NCI-H1105 (cell line): Measurements from ENCODE around the gene CDH15.
"Not testable (repeated sequence)": the region's sequence is repeated elsewhere in the genome, so short reads cannot be mapped to it uniquely, and the experiment has no call there.

Source experiments
- DNase-seq: peaks from one replicate; lab custom pipeline; 2025; lab: John Stamatoyannopoulos, UW

CDH15 gene

DNA sequence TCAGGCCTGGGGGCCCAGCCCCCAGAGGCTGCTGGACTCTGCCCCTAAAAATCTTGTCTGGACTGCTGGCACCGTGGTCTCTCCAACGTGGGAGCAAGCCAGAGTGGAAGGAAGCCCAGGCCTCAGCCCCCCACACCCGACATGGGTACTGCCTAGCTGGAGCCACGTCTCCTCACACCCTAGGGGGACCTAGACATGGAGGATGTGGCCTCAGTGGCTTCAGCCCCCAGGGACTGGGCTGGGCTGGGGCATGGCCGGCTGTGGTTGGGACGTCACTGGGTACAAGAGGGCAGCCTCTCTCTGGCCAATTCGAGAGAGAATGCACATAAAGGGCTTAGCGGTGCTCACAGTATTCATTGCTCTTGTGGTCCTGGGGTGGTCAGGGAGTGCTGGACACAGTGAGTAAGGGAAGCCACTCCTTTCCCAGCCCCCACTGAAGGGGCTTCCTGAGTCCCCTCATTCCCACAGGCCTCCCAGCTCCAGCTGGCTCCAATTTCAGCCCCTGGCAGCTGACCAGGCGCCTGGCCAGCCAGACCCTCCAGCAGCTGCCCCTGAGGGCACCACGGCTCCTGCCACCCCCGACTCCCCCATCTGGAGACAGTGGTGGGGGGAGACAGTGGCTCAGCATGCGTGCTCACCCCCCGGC lies 1.1 kb downstream of the CDH15 start:
- DNase-seq, result no peak

- no peak for DNase-seq
Measured at GRCh38 chr16:89173174-89173921, 1.8 kb downstream of the CDH15 start.

DNA sequence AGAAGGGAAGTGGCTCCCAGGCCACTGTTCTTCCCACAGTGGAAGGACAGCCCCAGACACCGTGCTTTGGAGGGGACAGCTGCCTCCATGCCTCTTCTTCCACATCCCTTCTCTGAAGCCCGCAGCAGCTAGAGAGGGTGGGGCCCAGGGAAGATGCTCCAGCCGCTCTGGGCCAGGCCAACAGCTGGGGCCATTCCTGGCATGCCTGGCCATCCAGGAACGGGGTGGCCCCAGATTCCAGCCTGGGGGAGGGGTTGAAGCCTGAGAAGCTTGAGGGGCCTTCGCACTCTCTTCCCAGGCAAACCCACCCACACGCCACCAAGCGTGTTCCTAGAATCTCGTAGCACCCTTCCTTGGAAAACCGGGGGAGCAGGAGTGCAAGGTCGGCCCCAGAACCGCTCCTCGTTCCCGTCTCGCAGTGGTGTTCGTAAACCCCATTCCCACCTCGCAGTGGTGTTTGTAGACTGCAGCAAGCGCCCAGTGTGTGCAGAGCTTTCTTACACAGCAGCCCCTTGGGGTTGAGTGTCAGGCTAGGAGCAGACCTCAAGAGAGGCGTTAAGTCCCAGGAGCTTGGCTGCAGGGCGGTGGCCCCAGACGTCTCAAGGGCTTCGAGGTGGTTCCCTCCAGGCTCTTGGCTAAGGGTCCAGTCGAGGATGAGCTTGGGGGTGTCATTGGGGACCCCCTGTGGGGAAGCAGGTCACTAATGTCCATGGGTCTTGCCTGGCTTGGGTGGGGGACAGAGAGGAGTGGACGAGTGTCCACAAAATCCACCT lies 2.7 kb downstream of the CDH15 start:
- DNase-seq, result no peak

DNA sequence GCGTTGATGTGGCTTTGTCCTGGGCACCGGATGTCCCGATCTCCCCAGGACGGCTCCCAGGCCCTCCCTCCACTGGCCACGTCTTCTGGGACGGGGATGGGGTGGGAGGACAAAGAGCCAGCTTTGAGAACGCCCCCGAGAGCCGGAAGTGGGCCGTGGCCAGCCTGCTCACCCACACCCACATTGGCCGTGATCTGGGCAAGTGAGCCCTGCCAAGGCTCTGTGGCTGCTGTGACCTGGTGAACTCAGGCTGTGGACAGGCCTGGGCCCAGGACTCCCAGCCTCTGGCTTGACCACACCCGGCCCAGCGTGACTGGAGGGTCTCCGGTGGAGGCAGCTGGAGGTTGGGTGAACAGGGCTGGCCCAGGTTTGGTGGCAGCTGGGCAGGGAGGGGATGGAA lies 3.3 kb downstream of the CDH15 start:
- DNase-seq, result no peak

DNA sequence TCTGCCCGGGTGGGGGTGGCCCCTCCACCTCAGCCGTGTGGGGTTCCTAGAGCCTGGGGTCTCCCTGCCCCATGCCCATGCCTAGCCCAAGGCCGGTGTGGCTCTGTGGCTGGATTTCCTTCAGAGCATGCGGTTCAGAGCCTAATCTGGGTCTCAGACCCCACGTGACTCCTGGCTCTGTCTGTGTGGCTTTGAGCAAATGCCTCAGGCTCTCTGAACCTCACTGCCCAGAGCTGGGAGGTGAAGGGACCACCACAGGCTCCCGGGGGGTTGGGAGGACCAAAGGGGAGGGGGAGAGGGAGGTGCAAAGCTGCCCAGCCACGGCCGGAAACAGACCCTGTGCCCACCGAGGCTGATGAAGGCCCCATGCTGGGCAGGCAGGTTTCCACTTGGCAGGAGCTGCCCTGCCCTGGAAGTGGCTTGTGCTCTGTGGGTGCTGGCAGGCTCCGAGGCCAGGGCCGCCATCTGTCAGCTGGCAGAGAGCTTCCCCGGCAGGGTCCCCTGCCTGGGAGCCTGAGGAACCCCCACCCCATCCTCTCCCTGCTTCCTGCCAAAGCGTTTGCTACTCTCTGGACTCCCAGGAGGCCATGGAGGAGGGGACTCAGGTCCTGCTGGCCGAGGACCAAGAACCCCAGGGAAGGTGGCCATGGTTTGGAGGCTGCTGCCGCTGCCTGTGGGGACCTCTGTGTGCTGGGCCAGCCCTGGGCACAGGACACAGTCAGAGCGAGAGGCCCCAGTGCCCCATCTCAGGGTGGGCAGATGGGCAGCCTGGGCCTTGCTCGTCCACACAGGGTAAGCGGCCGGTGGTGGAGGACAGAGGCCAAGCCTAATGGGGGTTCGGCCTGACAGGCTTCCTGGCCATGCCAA lies 4.0 kb downstream of the CDH15 start:
- no peak for DNase-seq

DNA sequence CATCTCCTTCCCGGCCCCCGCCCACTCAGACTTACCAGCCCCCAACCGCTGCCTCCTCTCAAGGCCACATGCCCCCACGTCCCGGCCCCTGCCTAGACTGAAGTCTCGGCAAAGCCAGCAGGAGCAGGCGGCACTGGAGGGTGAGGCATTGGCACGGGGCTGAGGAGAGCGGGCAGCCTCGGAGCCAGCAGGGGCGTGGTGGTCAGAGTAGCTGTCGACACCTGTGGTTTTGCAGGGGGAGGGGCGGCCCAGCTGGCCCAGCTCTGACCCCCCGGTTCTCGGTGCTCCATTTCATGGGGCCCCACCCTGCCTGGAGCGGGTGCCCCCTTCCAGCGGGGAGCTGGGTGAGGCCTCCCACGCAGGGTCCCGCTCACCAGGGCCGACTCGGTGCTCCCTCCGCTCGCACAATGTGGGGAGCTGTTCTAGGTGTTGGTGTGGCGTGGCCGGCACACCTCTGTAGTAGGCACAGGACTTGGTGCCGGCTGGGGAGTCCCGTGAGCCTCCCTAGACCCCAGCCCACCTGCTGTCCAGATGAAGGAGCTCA lies 4.7 kb downstream of the CDH15 start:
- DNase-seq, result no peak

DNA sequence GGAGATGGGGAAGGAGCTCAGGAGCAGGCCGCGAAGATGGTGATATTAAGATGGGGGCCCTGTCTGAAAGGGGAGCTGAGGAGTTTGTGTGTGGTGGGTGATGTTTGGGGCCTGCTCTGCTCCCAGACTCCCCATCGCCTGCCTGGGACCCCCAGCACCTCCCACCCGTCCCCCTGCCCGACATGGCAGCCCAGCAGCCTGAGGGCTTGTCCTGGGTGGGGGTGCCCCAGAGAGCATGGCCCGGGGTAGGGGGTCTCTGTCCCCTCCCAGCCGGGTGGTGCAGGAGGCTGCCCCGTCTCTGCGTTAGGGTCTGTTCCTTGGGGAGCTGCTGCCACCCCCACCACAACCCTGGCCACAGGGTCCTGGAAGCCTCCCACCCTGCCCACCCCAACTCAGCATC lies 5.2 kb downstream of the CDH15 start:
- DNase-seq, result no peak

DNA sequence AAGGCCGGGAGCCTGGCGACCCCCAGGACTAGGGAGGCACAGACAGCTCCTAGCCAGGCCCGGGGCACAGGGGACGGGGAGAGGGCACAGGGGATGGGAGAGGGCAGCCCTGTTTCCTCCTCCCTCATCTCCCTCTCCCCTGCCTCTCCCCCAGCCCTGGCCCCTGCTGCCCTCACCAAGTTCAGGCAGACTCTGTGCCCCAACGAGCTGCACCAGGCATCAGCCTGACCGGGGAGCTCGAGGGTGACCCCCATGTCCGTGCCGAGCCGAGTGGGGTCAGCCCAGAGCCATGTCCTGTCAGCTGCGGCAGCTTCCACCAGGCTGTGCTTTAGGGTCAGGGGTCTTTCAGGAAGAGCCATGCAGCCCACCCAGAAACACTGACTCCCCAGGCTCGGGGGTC lies 6.0 kb downstream of the CDH15 start:
- no peak for DNase-seq

GRCh38 chr16:89178453-89179147 lies 7.1 kb downstream of the CDH15 start:
- no peak for DNase-seq

GRCh38 chr16:89179148-89179484 lies 7.6 kb downstream of the CDH15 start:
- DNase-seq, result no peak

DNA sequence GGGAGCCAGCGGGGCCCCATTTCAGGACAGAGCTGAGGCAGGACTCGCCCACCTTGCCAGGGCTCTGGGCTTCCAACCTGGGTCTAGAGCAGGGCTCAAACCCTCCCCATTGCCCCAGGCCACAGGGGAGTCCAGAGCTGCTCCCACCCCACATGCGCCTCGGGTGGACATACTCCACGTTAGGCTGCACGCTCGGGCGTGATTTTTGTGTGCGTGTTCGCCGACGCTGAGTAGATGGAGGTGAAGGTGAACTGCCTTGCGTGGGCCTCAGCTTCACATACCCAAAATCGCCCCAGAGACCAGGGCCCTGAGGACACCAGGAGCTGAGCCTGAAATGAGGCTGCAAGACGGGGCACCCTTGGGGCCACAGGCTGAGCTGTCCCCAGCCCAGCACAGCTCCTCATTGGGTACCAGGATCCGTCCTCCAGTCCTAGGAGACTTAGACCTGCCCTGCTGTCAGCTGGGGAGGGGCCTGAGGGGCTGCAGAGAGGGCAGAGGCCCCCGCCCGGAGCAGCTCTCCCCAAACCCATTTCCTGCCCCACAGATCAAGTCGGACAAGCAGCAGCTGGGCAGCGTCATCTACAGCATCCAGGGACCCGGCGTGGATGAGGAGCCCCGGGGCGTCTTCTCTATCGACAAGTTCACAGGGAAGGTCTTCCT lies 8.2 kb downstream of the CDH15 start:
- no peak for DNase-seq

- no peak for DNase-seq
Measured at GRCh38 chr16:89183463-89183862, 11.9 kb downstream of the CDH15 start.

DNA sequence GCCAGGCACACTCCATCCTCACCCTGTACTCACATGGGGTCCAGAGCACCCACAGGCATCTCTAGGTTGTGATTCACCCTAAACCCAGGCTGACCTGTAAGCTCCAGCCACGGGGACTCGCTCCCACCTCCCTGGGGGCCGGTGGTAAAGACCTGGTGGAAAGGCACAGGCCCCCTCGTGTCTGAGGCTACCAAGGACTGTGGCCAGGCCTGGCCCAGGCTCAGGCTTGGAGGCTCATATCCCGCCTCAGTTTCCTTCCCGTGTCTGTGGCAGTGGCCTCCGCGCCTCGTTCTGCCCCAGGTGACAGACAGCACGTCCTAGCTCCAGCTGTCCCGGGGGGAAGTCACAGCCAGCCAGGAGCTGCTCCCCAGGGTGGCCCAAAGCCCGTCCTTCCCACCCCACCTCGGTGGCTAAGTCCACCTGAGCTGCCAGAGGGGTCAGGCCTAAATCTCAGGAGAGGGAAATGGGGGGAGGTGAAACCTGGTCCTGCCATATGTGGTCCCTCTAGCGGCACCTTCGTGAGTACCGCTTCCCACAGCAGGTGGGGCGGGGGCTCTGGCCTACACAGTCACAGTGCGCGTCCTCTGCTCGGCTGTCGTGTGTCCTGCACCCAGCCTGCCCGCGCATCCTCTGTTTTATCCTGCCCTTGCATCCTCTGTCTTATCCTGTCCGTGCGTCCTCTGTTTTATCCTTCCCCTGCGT lies 12.6 kb downstream of the CDH15 start:
- no peak for DNase-seq

DNA sequence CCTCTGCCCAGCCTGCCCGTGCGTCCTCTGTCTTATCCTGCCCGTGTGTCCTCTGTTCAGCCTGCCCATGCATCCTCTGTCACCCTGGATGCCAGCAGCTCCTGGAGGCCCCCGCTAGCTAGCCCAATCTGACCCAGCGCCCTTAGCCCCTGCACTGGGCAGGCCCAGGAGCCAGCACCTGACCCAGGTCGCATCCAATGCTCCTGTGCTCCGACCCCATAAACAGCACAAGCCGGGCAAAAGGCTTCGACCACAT lies 13.1 kb downstream of the CDH15 start:
- no peak for DNase-seq

- no peak for DNase-seq
Measured at GRCh38 chr16:89184933-89185794, 13.6 kb downstream of the CDH15 start.

DNA sequence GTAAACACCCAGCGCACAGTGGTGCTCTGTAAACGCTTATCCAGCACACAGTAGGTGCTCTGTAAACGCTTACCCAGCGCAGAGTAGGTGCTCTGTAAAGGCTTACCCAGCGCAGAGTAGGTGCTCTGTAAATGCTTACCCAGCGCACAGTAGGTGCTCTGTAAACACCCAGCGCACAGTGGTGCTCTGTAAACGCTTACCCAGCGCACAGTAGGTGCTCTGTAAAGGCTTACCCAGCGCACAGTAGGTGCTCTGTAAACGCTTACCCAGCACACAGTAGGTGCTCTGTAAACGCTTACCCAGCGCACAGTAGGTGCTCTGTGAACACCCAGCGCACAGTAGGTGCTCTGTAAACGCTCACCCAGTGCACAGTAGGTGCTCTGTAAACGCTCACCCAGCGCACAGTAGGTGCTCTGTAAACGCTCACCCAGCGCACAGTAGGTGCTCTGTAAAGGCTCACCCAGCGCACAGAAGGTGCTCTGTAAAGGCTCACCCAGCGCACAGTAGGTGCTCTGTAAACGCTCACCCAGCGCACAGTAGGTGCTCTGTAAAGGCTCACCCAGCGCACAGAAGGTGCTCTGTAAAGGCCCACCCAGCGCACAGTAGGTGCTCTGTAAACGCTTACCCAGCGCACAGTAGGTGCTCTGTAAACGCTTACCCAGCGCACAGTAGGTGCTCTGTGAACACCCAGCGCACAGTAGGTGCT lies 14.5 kb downstream of the CDH15 start:
- DNase-seq, result not testable (repeated sequence)

DNA sequence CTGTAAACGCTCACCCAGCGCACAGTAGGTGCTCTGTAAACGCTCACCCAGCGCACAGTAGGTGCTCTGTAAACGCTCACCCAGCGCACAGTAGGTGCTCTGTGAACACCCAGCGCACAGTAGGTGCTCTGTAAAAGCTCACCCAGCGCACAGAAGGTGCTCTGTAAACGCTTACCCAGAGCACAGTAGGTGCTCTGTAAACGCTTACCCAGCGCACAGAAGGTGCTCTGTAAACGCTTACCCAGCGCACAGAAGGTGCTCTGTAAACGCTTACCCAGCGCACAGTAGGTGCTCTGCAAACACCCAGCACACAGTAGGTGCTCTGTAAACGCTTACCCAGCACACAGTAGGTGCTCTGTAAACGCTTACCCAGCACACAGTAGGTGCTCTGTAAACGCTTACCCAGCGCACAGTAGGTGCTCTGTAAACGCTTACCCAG lies 15.1 kb downstream of the CDH15 start:
- DNase-seq, result not testable (repeated sequence)

- no peak for DNase-seq
Measured at GRCh38 chr16:89187032-89187769, 15.7 kb downstream of the CDH15 start.
